ENCODE results near the gene DKK1.

DNA sequence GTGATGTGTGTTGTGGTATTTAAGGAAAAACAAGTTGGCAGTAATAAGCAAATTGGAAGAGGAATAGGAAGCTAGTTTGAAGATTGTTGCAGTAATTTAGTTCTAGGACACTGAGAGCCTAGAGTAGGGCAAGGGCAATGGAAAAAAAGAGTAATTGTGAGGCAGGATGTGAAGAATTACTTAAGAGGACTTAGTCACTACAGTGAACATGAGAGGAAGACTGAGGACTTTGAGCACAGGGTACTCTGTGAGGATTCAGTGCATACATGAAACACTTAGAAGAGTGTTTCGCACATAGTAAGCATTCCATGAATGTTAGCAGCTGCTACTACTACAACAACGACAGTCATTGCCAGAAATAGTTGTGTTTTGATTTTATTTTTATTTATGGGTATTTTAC is 30.9 kb upstream of the DKK1 start:
- no peak for TF ChIP-seq CTCF (IDR thresholded peaks at IDR 0.05; ENCODE audit: low read depth, low read length)
- no peak for TF ChIP-seq EZH2phosphoT487 (IDR thresholded peaks at IDR 0.05; ENCODE audit: low read depth)
